Ishikawa (cell line): Measurements from ENCODE around the gene LPP.
A peak's percentile ranks its signal among the peaks of the same experiment; 100 is the strongest.

Experiments used
- CEBPB ChIP-seq: IDR thresholded peaks from 2 replicates; pipeline ENCODE4 v1.6.1; 2012
- CREB1 ChIP-seq: IDR thresholded peaks from 2 replicates; pipeline ENCODE4 v1.6.1; 2012; ENCODE audit warnings: low read depth
- EGR1 ChIP-seq: IDR thresholded peaks from 2 replicates; pipeline ENCODE4 v1.6.1; 2012
- EP300 ChIP-seq: IDR thresholded peaks from 2 replicates; pipeline ENCODE4 v1.6.1; 2012; ENCODE audit warnings: borderline replicate concordance
- FOXM1 ChIP-seq: IDR thresholded peaks from 2 replicates; pipeline ENCODE4 v1.6.1; 2012; ENCODE audit warnings: low read depth, borderline replicate concordance
- MAX ChIP-seq: IDR thresholded peaks from 2 replicates; pipeline ENCODE4 v1.6.1; 2012
- NFIC ChIP-seq: IDR thresholded peaks from 2 replicates; pipeline ENCODE4 v1.6.1; 2012
- RAD21 ChIP-seq: IDR thresholded peaks from 2 replicates; pipeline ENCODE4 v1.6.1; 2012; ENCODE audit warnings: low read depth
- REST ChIP-seq: IDR thresholded peaks from 2 replicates; pipeline ENCODE4 v1.6.1; 2012; ENCODE audit warnings: low read depth, mild to moderate bottlenecking
- TAF1 ChIP-seq: IDR thresholded peaks from 2 replicates; pipeline ENCODE4 v1.6.1; 2012; ENCODE audit warnings: low read depth, mild to moderate bottlenecking
- TCF12 ChIP-seq: IDR thresholded peaks from 2 replicates; pipeline ENCODE4 v1.6.1; 2012; ENCODE audit warnings: low read depth
- TEAD4 ChIP-seq: IDR thresholded peaks from 2 replicates; pipeline ENCODE4 v1.6.1; 2012
- USF1 ChIP-seq: IDR thresholded peaks from 2 replicates; pipeline ENCODE4 v1.6.1; 2012
- YY1 ChIP-seq: IDR thresholded peaks from 2 replicates; pipeline ENCODE4 v1.6.1; 2012; ENCODE audit warnings: low read depth
- ZBTB7A ChIP-seq: IDR thresholded peaks from 2 replicates; pipeline ENCODE4 v1.6.1; 2012; ENCODE audit warnings: low read depth

Gene LPP

GRCh38 chr3:188335656-188336055 lies 181.7 kb downstream of the LPP start:
- TF ChIP-seq NFIC (no peak), REST (no peak), TCF12 (no peak), EP300 (0 out of 2 replicates have a peak, but pooled peaks have one; percentile 29), TEAD4 (0 out of 2 replicates have a peak, but pooled peaks have one; percentile 16), RAD21 (no peak)

GRCh38 chr3:188336178-188336577 lies 182.2 kb downstream of the LPP start:
- 0 out of 2 replicates have a peak, but pooled peaks have one; percentile 42 for TF ChIP-seq CEBPB
- 0 out of 2 replicates have a peak, but pooled peaks have one; percentile 9 for TF ChIP-seq TCF12
- TF ChIP-seq EGR1, result no peak

- TF ChIP-seq EGR1, result no peak
- no peak for TF ChIP-seq REST
- TF ChIP-seq TCF12, result no peak
- TF ChIP-seq CREB1, result no peak
- TF ChIP-seq FOXM1, result no peak
- TF ChIP-seq ZBTB7A, result no peak
- TF ChIP-seq TAF1, result no peak
- TF ChIP-seq CEBPB, result no peak
- TF ChIP-seq YY1, result no peak
- no peak for TF ChIP-seq RAD21
- TF ChIP-seq USF1, result no peak
- no peak for TF ChIP-seq NFIC
- TF ChIP-seq TEAD4, result no peak
- TF ChIP-seq MAX, result no peak
Measured at GRCh38 chr3:188337232-188337631, 183.3 kb downstream of the LPP start.

- TF ChIP-seq TCF12 (no peak), TAF1 (no peak), CREB1 (no peak), YY1 (no peak), NFIC (no peak), ZBTB7A (no peak), EP300 (no peak), FOXM1 (no peak), CEBPB (no peak), MAX (no peak), USF1 (no peak), TEAD4 (no peak), EGR1 (no peak), RAD21 (no peak), REST (no peak)
Measured at GRCh38 chr3:188338086-188338485, 184.1 kb downstream of the LPP start.
